ENCODE data around the gene ADAD2.
A peak's percentile ranks its signal among the peaks of the same experiment; 100 is the strongest.

The ADAD2 gene

DNA sequence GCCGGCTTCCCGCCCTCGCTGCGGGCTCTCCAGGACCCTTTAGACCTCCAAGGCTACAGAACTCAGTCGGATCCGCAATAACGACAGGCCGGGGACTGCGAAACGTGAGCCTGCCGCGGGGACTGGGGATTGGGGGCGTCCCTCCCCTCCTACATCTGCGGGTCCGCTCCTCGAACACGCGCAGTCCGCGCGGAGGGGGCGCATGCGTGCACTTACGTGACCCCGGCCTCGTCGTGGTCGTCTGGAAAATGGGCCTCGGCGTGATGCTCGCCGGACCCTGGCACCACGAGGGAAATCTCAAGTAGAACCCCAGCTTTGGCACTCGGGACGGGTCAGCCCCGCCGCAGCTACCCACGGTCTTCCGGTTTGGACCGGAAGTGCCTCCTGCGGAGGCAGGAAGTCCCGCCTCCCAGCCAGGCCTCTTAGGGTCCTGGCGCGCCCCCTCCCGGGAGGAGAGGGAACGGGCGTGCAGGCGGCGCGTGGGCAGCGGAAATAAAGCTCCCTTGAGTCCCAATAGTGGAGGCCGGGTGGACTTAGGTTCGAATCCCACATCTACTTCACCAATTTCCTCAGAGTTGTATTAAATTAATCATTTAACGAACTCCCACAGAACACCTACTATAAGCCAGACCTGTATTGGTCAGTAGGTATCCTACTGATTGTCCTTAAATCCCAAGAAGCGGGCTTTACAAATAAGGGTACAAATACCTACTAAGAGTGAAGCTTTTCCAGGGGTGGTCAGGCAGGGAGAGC, 4.1 kb upstream of the ADAD2 start, which contains the start of gene TAF1C (continued):
- TF ChIP-seq ZNF426 (tag by site-specific recombination; IDR thresholded peaks at IDR 0.05) = no peak
- TF ChIP-seq IKZF3 (tag by site-specific recombination; IDR thresholded peaks at IDR 0.05) = no peak
- TF ChIP-seq ZNF837 (tag by site-specific recombination; IDR thresholded peaks at IDR 0.05) = no peak
- no peak for TF ChIP-seq ZNF223 (tag by site-specific recombination; IDR thresholded peaks at IDR 0.05)
- TF ChIP-seq, protein P1, sequence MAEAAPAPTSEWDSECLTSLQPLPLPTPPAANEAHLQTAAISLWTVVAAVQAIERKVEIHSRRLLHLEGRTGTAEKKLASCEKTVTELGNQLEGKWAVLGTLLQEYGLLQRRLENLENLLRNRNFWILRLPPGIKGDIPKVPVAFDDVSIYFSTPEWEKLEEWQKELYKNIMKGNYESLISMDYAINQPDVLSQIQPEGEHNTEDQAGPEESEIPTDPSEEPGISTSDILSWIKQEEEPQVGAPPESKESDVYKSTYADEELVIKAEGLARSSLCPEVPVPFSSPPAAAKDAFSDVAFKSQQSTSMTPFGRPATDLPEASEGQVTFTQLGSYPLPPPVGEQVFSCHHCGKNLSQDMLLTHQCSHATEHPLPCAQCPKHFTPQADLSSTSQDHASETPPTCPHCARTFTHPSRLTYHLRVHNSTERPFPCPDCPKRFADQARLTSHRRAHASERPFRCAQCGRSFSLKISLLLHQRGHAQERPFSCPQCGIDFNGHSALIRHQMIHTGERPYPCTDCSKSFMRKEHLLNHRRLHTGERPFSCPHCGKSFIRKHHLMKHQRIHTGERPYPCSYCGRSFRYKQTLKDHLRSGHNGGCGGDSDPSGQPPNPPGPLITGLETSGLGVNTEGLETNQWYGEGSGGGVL (tag by site-specific recombination; IDR thresholded peaks at IDR 0.05) = no peak
- no peak for TF ChIP-seq ZSCAN16 (tag by site-specific recombination; IDR thresholded peaks at IDR 0.05)
- no peak for TF ChIP-seq ZNF341 (tag by site-specific recombination; IDR thresholded peaks at IDR 0.05; ENCODE audit: low read depth)
- TF ChIP-seq, protein P2, sequence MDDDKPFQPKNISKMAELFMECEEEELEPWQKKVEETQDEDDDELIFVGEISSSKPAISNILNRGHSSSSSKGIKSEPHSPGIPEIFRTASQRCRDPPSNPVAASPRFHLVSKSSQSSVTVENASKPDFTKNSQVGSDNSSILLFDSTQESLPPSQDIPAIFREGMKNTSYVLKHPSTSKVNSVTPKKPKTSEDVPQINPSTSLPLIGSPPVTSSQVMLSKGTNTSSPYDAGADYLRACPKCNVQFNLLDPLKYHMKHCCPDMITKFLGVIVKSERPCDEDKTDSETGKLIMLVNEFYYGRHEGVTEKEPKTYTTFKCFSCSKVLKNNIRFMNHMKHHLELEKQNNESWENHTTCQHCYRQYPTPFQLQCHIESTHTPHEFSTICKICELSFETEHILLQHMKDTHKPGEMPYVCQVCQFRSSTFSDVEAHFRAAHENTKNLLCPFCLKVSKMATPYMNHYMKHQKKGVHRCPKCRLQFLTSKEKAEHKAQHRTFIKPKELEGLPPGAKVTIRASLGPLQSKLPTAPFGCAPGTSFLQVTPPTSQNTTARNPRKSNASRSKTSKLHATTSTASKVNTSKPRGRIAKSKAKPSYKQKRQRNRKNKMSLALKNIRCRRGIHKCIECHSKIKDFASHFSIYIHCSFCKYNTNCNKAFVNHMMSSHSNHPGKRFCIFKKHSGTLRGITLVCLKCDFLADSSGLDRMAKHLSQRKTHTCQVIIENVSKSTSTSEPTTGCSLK (tag by site-specific recombination; IDR thresholded peaks at IDR 0.05) = no peak
- TF ChIP-seq ZNF623 (tag by site-specific recombination; IDR thresholded peaks at IDR 0.05) = no peak
- TF ChIP-seq ZNF596 (tag by site-specific recombination; IDR thresholded peaks at IDR 0.05) = no peak
- no peak for TF ChIP-seq ZNF169 (tag by site-specific recombination; IDR thresholded peaks at IDR 0.05)
- no peak for TF ChIP-seq ZFP69B (tag by site-specific recombination; IDR thresholded peaks at IDR 0.05)
- no peak for TF ChIP-seq ZNF366 (tag by site-specific recombination; conservative IDR thresholded peaks at IDR 0.05)
- no peak for TF ChIP-seq ZNF747 (tag by site-specific recombination; IDR thresholded peaks at IDR 0.05)
- TF ChIP-seq, protein P3, sequence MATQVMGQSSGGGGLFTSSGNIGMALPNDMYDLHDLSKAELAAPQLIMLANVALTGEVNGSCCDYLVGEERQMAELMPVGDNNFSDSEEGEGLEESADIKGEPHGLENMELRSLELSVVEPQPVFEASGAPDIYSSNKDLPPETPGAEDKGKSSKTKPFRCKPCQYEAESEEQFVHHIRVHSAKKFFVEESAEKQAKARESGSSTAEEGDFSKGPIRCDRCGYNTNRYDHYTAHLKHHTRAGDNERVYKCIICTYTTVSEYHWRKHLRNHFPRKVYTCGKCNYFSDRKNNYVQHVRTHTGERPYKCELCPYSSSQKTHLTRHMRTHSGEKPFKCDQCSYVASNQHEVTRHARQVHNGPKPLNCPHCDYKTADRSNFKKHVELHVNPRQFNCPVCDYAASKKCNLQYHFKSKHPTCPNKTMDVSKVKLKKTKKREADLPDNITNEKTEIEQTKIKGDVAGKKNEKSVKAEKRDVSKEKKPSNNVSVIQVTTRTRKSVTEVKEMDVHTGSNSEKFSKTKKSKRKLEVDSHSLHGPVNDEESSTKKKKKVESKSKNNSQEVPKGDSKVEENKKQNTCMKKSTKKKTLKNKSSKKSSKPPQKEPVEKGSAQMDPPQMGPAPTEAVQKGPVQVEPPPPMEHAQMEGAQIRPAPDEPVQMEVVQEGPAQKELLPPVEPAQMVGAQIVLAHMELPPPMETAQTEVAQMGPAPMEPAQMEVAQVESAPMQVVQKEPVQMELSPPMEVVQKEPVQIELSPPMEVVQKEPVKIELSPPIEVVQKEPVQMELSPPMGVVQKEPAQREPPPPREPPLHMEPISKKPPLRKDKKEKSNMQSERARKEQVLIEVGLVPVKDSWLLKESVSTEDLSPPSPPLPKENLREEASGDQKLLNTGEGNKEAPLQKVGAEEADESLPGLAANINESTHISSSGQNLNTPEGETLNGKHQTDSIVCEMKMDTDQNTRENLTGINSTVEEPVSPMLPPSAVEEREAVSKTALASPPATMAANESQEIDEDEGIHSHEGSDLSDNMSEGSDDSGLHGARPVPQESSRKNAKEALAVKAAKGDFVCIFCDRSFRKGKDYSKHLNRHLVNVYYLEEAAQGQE (tag by site-specific recombination; IDR thresholded peaks at IDR 0.05) = no peak
- no peak for TF ChIP-seq ZNF514 (tag by site-specific recombination; IDR thresholded peaks at IDR 0.05)
- TF ChIP-seq ZNF391 (tag by site-specific recombination; IDR thresholded peaks at IDR 0.05; ENCODE audit: borderline replicate concordance, low read depth) = no peak
- TF ChIP-seq ZNF473 (tag by site-specific recombination; IDR thresholded peaks at IDR 0.05) = no peak
- TF ChIP-seq, protein P4, sequence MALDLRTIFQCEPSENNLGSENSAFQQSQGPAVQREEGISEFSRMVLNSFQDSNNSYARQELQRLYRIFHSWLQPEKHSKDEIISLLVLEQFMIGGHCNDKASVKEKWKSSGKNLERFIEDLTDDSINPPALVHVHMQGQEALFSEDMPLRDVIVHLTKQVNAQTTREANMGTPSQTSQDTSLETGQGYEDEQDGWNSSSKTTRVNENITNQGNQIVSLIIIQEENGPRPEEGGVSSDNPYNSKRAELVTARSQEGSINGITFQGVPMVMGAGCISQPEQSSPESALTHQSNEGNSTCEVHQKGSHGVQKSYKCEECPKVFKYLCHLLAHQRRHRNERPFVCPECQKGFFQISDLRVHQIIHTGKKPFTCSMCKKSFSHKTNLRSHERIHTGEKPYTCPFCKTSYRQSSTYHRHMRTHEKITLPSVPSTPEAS (tag by site-specific recombination; IDR thresholded peaks at IDR 0.05) = no peak
- TF ChIP-seq ZFP41 (tag by site-specific recombination; IDR thresholded peaks at IDR 0.05; ENCODE audit: borderline replicate concordance) = no peak
- TF ChIP-seq, protein P5, sequence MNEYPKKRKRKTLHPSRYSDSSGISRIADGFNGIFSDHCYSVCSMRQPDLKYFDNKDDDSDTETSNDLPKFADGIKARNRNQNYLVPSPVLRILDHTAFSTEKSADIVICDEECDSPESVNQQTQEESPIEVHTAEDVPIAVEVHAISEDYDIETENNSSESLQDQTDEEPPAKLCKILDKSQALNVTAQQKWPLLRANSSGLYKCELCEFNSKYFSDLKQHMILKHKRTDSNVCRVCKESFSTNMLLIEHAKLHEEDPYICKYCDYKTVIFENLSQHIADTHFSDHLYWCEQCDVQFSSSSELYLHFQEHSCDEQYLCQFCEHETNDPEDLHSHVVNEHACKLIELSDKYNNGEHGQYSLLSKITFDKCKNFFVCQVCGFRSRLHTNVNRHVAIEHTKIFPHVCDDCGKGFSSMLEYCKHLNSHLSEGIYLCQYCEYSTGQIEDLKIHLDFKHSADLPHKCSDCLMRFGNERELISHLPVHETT (tag by site-specific recombination; IDR thresholded peaks at IDR 0.05) = no peak
- TF ChIP-seq ZNF202 (tag by site-specific recombination; IDR thresholded peaks at IDR 0.05; ENCODE audit: borderline replicate concordance) = no peak
- TF ChIP-seq ZNF175 (tag by site-specific recombination; IDR thresholded peaks at IDR 0.05) = no peak
- TF ChIP-seq ZBTB21 (tag by site-specific recombination; IDR thresholded peaks at IDR 0.05) = 0 out of 2 replicates have a peak, but pooled peaks have one; percentile 12
- no peak for TF ChIP-seq ZNF311 (tag by site-specific recombination; IDR thresholded peaks at IDR 0.05; ENCODE audit: borderline replicate concordance)
- TF ChIP-seq ZFP37 (tag by site-specific recombination; IDR thresholded peaks at IDR 0.05) = no peak
- TF ChIP-seq, protein P6, sequence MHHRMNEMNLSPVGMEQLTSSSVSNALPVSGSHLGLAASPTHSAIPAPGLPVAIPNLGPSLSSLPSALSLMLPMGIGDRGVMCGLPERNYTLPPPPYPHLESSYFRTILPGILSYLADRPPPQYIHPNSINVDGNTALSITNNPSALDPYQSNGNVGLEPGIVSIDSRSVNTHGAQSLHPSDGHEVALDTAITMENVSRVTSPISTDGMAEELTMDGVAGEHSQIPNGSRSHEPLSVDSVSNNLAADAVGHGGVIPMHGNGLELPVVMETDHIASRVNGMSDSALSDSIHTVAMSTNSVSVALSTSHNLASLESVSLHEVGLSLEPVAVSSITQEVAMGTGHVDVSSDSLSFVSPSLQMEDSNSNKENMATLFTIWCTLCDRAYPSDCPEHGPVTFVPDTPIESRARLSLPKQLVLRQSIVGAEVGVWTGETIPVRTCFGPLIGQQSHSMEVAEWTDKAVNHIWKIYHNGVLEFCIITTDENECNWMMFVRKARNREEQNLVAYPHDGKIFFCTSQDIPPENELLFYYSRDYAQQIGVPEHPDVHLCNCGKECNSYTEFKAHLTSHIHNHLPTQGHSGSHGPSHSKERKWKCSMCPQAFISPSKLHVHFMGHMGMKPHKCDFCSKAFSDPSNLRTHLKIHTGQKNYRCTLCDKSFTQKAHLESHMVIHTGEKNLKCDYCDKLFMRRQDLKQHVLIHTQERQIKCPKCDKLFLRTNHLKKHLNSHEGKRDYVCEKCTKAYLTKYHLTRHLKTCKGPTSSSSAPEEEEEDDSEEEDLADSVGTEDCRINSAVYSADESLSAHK (tag by site-specific recombination; IDR thresholded peaks at IDR 0.05) = no peak
- no peak for TF ChIP-seq ZBTB8A (tag by site-specific recombination; IDR thresholded peaks at IDR 0.05)

All from HEK293 (cell line).